HEK293 (cell line): ENCODE data around the gene GRK3.
"Not testable (repeated sequence)": the region's sequence is repeated elsewhere in the genome, so short reads cannot be mapped to it uniquely, and the experiment has no call there.

Experiments
- CTCF ChIP-seq: fragments of 450-650 bp; formaldehyde crosslinking; IDR thresholded peaks from 2 replicates; pipeline ENCODE4 v1.5.1; 2016; ENCODE audit warnings: missing biosample characterization, missing genetic modification characterization
- IKZF3 ChIP-seq: fragments of 450-650 bp; IDR thresholded peaks from 2 replicates; pipeline ENCODE4 v1.5.0; 2018; ENCODE audit warnings: missing biosample characterization, mild to moderate bottlenecking, missing genetic modification characterization, moderate library complexity
- ZNF211 ChIP-seq: fragments of 450-650 bp; formaldehyde crosslinking; IDR thresholded peaks from 2 replicates; pipeline ENCODE4 v1.5.1; 2016; ENCODE audit warnings: low read depth, missing biosample characterization, missing genetic modification characterization
- ZNF24 ChIP-seq: fragments of 450-650 bp; formaldehyde crosslinking; IDR thresholded peaks from 2 replicates; pipeline ENCODE4 v1.5.1; 2016; ENCODE audit warnings: missing biosample characterization, missing genetic modification characterization
- ZNF596 ChIP-seq: fragments of 450-650 bp; IDR thresholded peaks from 2 replicates; pipeline ENCODE4 v1.5.0; 2018; ENCODE audit warnings: missing biosample characterization, mild to moderate bottlenecking, missing genetic modification characterization, moderate library complexity
- ZNF843 ChIP-seq: fragments of 450-650 bp; formaldehyde crosslinking; IDR thresholded peaks from 2 replicates; pipeline ENCODE4 v1.5.1; 2016; ENCODE audit warnings: missing biosample characterization, missing genetic modification characterization

- TF ChIP-seq CTCF (tag by site-specific recombination); ZNF596 (tag by site-specific recombination); IKZF3 (tag by site-specific recombination); ZNF843; ZNF211 (tag by site-specific recombination); ZNF24 (tag by site-specific recombination): not testable (repeated sequence)
Observed at GRCh38 chr22:25559910-25560309, 4.6 kb upstream of the GRK3 start.
